A549 (cell line): ENCODE results near the gene CDC42EP1.

Source experiments
- CBX8 ChIP-seq: fragments of 200-600 bp; sonication (generic); IDR thresholded peaks from 2 replicates; pipeline ENCODE4 v1.6.1; 2016
- CHD4 ChIP-seq: fragments of 200-600 bp; sonication (generic); IDR thresholded peaks from 2 replicates; pipeline ENCODE4 v1.6.1; 2016; ENCODE audit warnings: antibody characterized with exemption, mild to moderate bottlenecking, borderline replicate concordance
- EP300 ChIP-seq, 2 experiments: fragments of >200 bp; sonication (Bioruptor Twin); formaldehyde crosslinking; IDR thresholded peaks; 2 replicates in 1 of 2; 3 replicates in 1 of 2; pipeline ENCODE4 v1.6.1; 2016 to 2017
- JUNB ChIP-seq: fragments of >200 bp; sonication (Bioruptor Twin); formaldehyde crosslinking; IDR thresholded peaks from 2 replicates; pipeline ENCODE4 v1.6.1; 2016
- MYC ChIP-seq: IDR thresholded peaks from 2 replicates; pipeline ENCODE4 v1.6.1; 2012; ENCODE audit warnings: mild to moderate bottlenecking, inconsistent platforms, low read length, improper control_type of control experiment, borderline replicate concordance
- POLR2A ChIP-seq: IDR thresholded peaks from 2 replicates; pipeline ENCODE4 v1.6.1; 2012; ENCODE audit warnings: mild to moderate bottlenecking, low read length
- TF ChIP-seq, protein P1 (sequence below): fragments of >200 bp; sonication (Bioruptor Twin); formaldehyde crosslinking; IDR thresholded peaks from 3 replicates; pipeline ENCODE4 v1.5.1; 2016
- TF ChIP-seq, protein P2 (sequence below): IDR thresholded peaks from 2 replicates; pipeline ENCODE4 v1.6.1; 2012

DNA sequence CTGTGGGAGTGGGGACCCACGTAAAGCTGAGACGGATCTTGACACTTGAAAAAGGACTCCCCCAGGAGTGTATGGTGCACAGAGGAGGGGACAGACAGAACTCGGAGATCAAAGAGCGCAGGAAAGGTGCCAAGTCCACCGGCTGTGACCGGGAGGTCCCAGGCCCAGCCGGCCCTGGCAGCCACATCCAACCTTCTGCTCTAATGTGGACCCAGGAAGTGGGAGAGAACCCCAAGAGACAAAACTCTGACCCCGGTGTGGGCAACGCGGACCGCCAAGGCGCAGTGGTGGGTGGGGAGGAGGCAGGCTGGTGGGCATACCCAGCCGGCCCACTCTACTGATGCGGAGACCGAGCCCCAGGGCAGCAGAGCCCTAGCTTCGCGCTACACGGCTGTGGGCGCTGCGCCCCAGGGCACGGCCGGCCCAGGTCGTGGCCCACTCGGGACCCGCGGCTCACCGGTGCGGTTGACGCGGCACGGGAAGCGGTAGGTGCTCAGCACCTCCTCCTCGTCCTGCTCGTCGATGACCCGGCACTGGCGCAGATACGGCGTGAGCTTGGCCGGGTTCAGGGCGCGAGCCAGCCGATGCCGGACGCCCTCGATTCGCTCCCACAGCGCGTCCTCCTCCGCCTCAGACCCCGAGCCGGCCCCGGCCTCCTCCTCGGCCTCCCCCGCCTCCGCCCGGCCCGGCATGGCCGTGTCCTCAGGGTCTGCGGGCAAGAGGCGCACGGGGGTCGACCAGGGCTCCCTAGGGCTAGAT, 41.6 kb upstream of the CDC42EP1 start:
- no peak for TF ChIP-seq MYC
- TF ChIP-seq, protein P1, sequence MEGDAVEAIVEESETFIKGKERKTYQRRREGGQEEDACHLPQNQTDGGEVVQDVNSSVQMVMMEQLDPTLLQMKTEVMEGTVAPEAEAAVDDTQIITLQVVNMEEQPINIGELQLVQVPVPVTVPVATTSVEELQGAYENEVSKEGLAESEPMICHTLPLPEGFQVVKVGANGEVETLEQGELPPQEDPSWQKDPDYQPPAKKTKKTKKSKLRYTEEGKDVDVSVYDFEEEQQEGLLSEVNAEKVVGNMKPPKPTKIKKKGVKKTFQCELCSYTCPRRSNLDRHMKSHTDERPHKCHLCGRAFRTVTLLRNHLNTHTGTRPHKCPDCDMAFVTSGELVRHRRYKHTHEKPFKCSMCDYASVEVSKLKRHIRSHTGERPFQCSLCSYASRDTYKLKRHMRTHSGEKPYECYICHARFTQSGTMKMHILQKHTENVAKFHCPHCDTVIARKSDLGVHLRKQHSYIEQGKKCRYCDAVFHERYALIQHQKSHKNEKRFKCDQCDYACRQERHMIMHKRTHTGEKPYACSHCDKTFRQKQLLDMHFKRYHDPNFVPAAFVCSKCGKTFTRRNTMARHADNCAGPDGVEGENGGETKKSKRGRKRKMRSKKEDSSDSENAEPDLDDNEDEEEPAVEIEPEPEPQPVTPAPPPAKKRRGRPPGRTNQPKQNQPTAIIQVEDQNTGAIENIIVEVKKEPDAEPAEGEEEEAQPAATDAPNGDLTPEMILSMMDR, result no peak
- TF ChIP-seq POLR2A, result no peak
- TF ChIP-seq, protein P2, sequence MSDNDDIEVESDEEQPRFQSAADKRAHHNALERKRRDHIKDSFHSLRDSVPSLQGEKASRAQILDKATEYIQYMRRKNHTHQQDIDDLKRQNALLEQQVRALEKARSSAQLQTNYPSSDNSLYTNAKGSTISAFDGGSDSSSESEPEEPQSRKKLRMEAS, result no peak; the same call in 1 of the 2 replicates
- no peak for TF ChIP-seq CHD4
- no peak for TF ChIP-seq JUNB
- no peak for TF ChIP-seq EP300 (IDR thresholded peaks at IDR 0.05)
- no peak for TF ChIP-seq CBX8
